Measurements from ENCODE around the gene MRPS2. TPM values are rescaled to one million over a fixed set of nuclear protein-coding genes. Genes with fewer than 3 reads are reported as not detected.

The MRPS2 gene
- total RNA-seq, 4 donors from 2014 or later = 26.0 to 101 (median 53.6) TPM

- Histone ChIP-seq H3K27ac (no peak overlapping the region), H3K4me3 (no peak overlapping the region), H3K27me3 (peaks cover 12% of the 10 kb centered on the region), H3K9me3 (no peaks in the 10 kb centered on the region), H3K4me1 (no peaks in the 10 kb centered on the region), H3K36me3 (no peaks in the 10 kb centered on the region)
- 66 to 83% methylated on average over 7 to 24 of the region's 25 CpGs for WGBS, 2 donors (ENCODE audit: low coverage in 1 of 2)
- no peak for DNase-seq
- intact Hi-C loops (cut with DNase I; ENCODE audit: low total_unique reads) (no loop called here), in situ Hi-C loops (cut with MboI; ENCODE audit: low pct_ligation_motif_present in 1 of 4, low pct_unique_long_range_greater_than_20kb in 1 of 4, low sequenced_read_pairs in 3 of 4) (no loop called here)
- no peak for TF ChIP-seq EP300 (IDR thresholded peaks at IDR 0.05; ENCODE audit: low read depth)
- no peak for TF ChIP-seq POLR2A (IDR thresholded peaks at IDR 0.05)
- TF ChIP-seq CTCF (IDR thresholded peaks at IDR 0.05) = no peak
- TF ChIP-seq POLR2AphosphoS5 (IDR thresholded peaks at IDR 0.05) = no peak
These were observed 15.8 kb downstream of the MRPS2 start for GRCh38 chr9:135516132-135516860.

DNA sequence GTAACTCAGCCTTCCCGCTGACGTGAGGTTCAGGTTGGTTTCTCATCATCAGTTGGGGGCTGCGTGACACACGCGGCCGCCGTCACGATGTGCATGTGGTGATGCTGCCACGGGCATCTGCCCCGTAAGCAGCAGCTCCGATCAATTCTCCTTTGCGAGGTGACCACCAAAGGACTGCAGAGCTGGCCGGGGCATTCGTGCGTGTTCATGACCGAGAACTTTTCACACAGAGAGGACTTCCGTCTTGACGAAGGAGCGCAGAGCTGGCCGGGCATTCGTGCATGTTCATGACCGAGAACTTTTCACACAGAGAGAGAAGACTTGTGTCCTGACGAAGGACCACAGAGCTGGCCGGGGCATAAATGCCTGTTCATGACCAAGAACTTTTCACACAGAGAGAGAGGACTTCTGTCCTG, 16.9 kb downstream of the MRPS2 start:
- no peaks in the 10 kb centered on the region for H3K4me1 ChIP-seq
- H3K27ac ChIP-seq = no peak overlapping the region
- TF ChIP-seq POLR2AphosphoS5 (IDR thresholded peaks at IDR 0.05) (no peak), CTCF (IDR thresholded peaks at IDR 0.05) (no peak), EP300 (IDR thresholded peaks at IDR 0.05; ENCODE audit: low read depth) (no peak), POLR2A (IDR thresholded peaks at IDR 0.05) (no peak)
- peaks cover 12% of the 10 kb centered on the region for H3K27me3 ChIP-seq
- H3K9me3 ChIP-seq = no peaks in the 10 kb centered on the region
- intact Hi-C loops (cut with DNase I; ENCODE audit: low total_unique reads) = no loop called here
- no peak overlapping the region for H3K4me3 ChIP-seq
- no peaks in the 10 kb centered on the region for H3K36me3 ChIP-seq
- WGBS, 2 donors (ENCODE audit: low coverage in 1 of 2) = 76 to 86% methylated on average over 8 to 24 of the region's 24 CpGs
- in situ Hi-C loops (cut with MboI; ENCODE audit: low pct_ligation_motif_present in 1 of 4, low pct_unique_long_range_greater_than_20kb in 1 of 4, low sequenced_read_pairs in 3 of 4) = no loop called here
- no peak for DNase-seq

- TF ChIP-seq CTCF (IDR thresholded peaks at IDR 0.05) (no peak), POLR2A (IDR thresholded peaks at IDR 0.05) (no peak), POLR2AphosphoS5 (IDR thresholded peaks at IDR 0.05) (no peak), EP300 (IDR thresholded peaks at IDR 0.05; ENCODE audit: low read depth) (no peak)
- H3K27ac ChIP-seq = no peak overlapping the region
- no peaks in the 10 kb centered on the region for H3K36me3 ChIP-seq
- no peak overlapping the region for H3K4me3 ChIP-seq
- no peaks in the 10 kb centered on the region for H3K9me3 ChIP-seq
- in situ Hi-C loops (cut with MboI; ENCODE audit: low pct_ligation_motif_present in 1 of 4, low pct_unique_long_range_greater_than_20kb in 1 of 4, low sequenced_read_pairs in 3 of 4) (no loop called here), intact Hi-C loops (cut with DNase I; ENCODE audit: low total_unique reads) (no loop called here)
- H3K27me3 ChIP-seq = peaks cover 16% of the 10 kb centered on the region
- DNase-seq = no peak
- WGBS, 2 donors (ENCODE audit: low coverage in 1 of 2) = 89 to 96% methylated on average over 9 to 10 of the region's 10 CpGs
- H3K4me1 ChIP-seq = no peaks in the 10 kb centered on the region
These were observed 18.9 kb downstream of the MRPS2 start for GRCh38 chr9:135519179-135519971.

- DNase-seq = no peak
- intact Hi-C loops (cut with DNase I; ENCODE audit: low total_unique reads) (no loop called here), in situ Hi-C loops (cut with MboI; ENCODE audit: low pct_ligation_motif_present in 1 of 4, low pct_unique_long_range_greater_than_20kb in 1 of 4, low sequenced_read_pairs in 3 of 4) (no loop called here)
- Histone ChIP-seq H3K27me3 (peaks cover 16% of the 10 kb centered on the region), H3K36me3 (no peaks in the 10 kb centered on the region), H3K27ac (no peak within 1 kb of the TSS), H3K4me1 (no peaks in the 10 kb centered on the region), H3K4me3 (no peak within 1 kb of the TSS), H3K9me3 (no peaks in the 10 kb centered on the region)
- TF ChIP-seq POLR2AphosphoS5 (IDR thresholded peaks at IDR 0.05) = no peak
- no peak for TF ChIP-seq EP300 (IDR thresholded peaks at IDR 0.05; ENCODE audit: low read depth)
- no peak for TF ChIP-seq POLR2A (IDR thresholded peaks at IDR 0.05)
- TF ChIP-seq CTCF (IDR thresholded peaks at IDR 0.05) = no peak
- WGBS, 2 donors (ENCODE audit: low coverage in 1 of 2) = 79 to 86% methylated on average over 4 to 18 of the region's 18 CpGs
These were observed 20.6 kb downstream of the MRPS2 start, which contains the start of gene LCN1 for GRCh38 chr9:135520916-135521607. TSS of gene LCN1 (plus strand) at chr9:135521440. CDS start at chr9:135521498, 58 bp downstream.
